DMS153 treated with DMSO at 0.1 percent for 48 hours (cell line): ENCODE measurements around the gene MMD.
A peak's percentile ranks its signal among the peaks of the same experiment; 100 is the strongest.
"Not testable (repeated sequence)": the region's sequence is repeated elsewhere in the genome, so short reads cannot be mapped to it uniquely, and the experiment has no call there.

Source experiments
- DNase-seq: peaks from one replicate; lab custom pipeline; 2025; ENCODE audit not compliant: unreplicated experiment; lab: John Stamatoyannopoulos, UW

MMD gene

GRCh38 chr17:55395803-55396505 is 25.7 kb downstream of the MMD start:
- DNase-seq, result no peak

GRCh38 chr17:55394357-55395021 is 27.1 kb downstream of the MMD start:
- DNase-seq, result no peak

GRCh38 chr17:55391764-55392467 is 29.7 kb downstream of the MMD start:
- DNase-seq, result no peak

- DNase-seq, result no peak
These were observed 30.3 kb downstream of the MMD start for GRCh38 chr17:55391244-55391757.

- DNase-seq, result no peak
These were observed 31.2 kb downstream of the MMD start for GRCh38 chr17:55390364-55390977.

GRCh38 chr17:55389715-55390114 is 31.9 kb downstream of the MMD start:
- not testable (repeated sequence) for DNase-seq

- no peak for DNase-seq
These were observed 32.8 kb downstream of the MMD start for GRCh38 chr17:55388842-55389241.

GRCh38 chr17:55386796-55387332 is 34.8 kb downstream of the MMD start:
- DNase-seq, result no peak

GRCh38 chr17:55384643-55385232 is 36.9 kb downstream of the MMD start:
- no peak for DNase-seq

- DNase-seq, result no peak
These were observed 37.6 kb downstream of the MMD start for GRCh38 chr17:55383771-55384642.

- DNase-seq, result no peak
These were observed 40.4 kb downstream of the MMD start for GRCh38 chr17:55381017-55381770.

GRCh38 chr17:55377671-55378275 is 43.9 kb downstream of the MMD start:
- DNase-seq, result no peak

- DNase-seq, result no peak
These were observed 52.9 kb downstream of the MMD start for GRCh38 chr17:55368706-55369105.

GRCh38 chr17:55366020-55366481 is 55.6 kb downstream of the MMD start:
- DNase-seq, result no peak

- no peak for DNase-seq
These were observed 58.6 kb downstream of the MMD start for GRCh38 chr17:55363033-55363432.

- no peak for DNase-seq
These were observed 60.7 kb downstream of the MMD start for GRCh38 chr17:55360971-55361370.

GRCh38 chr17:55356434-55357328 is 65.0 kb downstream of the MMD start:
- peak; percentile 23 for DNase-seq

- DNase-seq, result no peak
These were observed 66.7 kb downstream of the MMD start for GRCh38 chr17:55354941-55355340.
